T1000 (cell line): Measurements from ENCODE around the gene FOCAD.

Experiments used
- DNase-seq: peaks from one replicate; lab custom pipeline; 2025; ENCODE audit warnings: mixed read lengths; lab: John Stamatoyannopoulos, UW

FOCAD gene

GRCh38 chr9:20734275-20734674, 50.2 kb downstream of the FOCAD start:
- no peak for DNase-seq

DNA sequence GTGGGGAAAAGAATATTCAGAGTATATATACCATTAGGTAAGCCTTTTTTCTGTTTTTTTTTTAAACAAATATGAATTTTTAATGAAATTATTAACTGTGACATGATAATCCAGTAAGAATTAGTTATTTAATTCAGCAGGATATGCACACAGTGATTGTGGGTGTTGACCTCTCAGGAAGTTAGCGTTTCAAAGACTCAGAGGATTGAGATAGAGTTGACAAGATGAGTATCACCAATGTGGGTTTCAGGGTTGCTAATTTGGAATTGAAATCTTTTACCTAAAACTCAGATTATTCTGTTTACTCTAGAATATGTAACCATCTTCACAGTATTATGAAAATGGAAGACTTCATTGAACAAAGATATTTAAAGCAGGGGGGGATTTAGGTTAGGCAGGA, 56.2 kb downstream of the FOCAD start:
- no peak for DNase-seq

DNA sequence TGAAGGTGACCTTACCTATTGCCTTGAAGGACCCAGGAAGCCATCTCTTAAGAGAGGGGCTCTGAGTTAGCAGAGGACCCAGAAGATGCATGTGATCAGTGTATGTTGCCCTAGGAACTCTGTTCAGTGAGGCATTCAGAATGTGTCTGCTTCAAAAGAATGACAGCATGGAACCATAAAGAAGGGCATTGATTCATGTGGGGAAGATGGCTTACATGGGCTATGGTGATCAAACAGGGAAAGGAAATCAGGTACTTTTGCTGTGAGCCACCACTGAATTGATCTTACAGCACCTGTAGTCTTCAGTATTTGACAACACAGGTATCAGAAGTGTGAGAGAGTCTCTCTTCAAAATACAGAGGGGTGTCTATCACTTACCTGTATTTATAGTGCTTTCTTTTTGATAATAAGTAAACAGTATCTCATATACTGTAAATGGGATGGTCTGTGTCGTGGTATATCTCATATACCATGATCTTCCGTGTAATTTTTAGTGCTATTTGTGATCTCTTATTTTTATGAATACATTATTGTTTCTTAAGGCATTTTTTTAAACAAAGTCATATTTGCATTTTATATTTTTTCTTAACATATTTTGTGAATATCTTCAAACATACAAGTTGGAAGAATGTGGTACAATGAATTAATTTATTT, 57.0 kb downstream of the FOCAD start:
- no peak for DNase-seq

DNA sequence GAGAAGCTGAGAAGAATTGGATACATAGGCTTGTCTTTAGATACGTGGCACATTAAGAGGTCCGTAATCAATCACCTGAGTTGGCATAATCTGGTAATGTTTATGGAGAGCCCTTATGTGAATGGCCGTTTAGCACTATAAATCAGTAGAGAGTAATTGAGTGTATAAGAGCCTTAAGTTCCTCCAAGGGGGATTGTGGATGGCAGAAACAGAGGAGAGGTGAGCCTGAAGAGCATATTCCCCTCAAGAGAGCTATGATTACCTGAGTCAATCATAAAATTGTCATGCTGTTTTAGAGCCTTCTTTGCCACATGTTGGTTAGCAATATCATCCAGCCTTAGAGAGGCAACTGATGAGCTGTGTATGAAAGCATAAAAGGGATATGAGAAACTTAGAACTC, 58.8 kb downstream of the FOCAD start:
- DNase-seq, result no peak

DNA sequence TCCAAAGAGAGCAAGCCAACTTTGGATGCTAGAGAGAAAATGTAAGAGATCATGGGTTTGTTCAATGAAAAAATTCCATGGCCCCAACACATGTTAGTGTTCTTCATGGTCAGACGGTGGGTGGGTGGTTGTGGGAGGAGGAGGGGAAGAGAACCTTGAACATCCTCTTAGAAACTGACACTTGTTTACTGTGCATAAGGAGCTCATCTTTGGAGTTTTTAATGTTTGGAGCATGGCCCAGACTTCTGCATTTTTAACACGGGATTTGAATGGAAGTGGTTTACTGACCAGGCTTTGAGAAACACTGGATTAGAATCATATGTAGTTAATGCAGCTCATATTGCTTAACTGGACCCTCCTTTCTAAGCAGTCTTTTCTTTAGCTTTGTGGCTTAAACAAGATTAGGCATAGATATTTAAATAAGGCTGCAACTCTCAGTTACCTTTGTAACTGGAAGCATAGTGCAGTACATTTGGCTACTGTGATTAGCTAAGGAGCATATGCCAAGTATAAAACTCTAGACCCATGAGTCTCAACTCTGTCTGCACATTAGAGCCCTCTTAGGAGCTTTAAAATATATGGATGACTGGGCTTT, 60.1 kb downstream of the FOCAD start:
- no peak for DNase-seq

GRCh38 chr9:20746967-20747366, 62.9 kb downstream of the FOCAD start:
- no peak for DNase-seq

GRCh38 chr9:20749496-20750198, 65.6 kb downstream of the FOCAD start:
- DNase-seq, result no peak

- DNase-seq, result no peak
Observed at GRCh38 chr9:20753761-20754160, 69.7 kb downstream of the FOCAD start.

DNA sequence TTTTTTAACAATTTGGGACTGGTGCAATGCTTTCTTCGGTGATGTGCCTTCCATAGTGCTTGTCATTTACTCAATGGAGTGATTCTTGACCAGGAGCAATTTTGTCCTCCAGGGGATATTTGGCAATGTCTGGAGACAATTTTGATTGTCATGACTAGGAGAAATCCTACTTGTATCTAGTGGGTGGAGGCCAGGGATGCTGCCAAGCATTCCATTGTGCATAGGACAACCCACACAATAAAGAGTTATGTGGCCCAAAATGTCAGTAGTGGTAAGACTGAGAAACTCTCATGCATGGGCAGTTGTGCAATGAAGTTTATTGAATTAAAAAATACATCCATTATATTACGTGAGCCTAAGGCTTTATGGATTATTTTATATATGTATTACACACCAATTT, 70.5 kb downstream of the FOCAD start:
- no peak for DNase-seq

GRCh38 chr9:20760246-20760891, 76.3 kb downstream of the FOCAD start:
- DNase-seq, result no peak

- no peak for DNase-seq
Observed at GRCh38 chr9:20770947-20771346, 86.9 kb downstream of the FOCAD start.

GRCh38 chr9:20771729-20772128, 87.7 kb downstream of the FOCAD start:
- no peak for DNase-seq

DNA sequence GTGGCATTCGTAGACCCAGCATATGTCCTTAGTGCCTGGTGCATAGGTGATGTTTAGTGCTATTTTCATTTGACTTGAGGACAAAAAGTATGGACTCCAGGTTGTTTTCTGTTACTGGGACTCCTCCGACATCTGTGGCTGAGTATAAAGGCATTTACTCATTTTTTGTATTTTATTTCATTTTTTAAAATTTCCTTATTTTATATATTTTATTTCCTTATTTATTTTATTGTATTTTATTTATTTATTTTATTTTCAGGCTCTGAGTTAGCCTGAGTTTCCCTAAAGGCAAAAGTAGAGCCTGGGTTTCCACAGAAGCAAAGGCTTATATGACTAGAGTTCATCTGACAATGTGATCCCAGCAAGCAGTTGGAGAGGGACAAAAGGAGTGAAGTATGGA, 91.6 kb downstream of the FOCAD start:
- no peak for DNase-seq

DNA sequence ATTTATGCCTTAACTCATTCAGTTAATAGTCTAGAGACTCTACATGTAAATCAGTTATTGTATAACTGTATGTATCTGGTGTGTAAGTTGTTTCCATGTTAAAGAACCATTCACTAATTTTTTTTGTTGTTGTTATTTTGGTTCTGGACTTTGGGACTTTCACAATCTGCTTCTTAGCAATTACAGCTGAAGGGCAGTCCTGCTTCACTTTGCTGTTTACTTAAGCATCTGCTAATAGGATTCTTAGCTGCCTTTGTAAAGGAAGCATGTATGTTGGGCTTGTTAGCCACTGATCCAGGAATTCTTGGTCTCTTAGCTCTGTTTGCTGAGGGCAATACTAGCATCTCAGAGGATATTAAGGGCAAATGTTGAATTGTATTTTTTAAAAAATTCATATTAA, 97.0 kb downstream of the FOCAD start:
- DNase-seq, result no peak

GRCh38 chr9:20782289-20782688, 98.2 kb downstream of the FOCAD start:
- no peak for DNase-seq

DNA sequence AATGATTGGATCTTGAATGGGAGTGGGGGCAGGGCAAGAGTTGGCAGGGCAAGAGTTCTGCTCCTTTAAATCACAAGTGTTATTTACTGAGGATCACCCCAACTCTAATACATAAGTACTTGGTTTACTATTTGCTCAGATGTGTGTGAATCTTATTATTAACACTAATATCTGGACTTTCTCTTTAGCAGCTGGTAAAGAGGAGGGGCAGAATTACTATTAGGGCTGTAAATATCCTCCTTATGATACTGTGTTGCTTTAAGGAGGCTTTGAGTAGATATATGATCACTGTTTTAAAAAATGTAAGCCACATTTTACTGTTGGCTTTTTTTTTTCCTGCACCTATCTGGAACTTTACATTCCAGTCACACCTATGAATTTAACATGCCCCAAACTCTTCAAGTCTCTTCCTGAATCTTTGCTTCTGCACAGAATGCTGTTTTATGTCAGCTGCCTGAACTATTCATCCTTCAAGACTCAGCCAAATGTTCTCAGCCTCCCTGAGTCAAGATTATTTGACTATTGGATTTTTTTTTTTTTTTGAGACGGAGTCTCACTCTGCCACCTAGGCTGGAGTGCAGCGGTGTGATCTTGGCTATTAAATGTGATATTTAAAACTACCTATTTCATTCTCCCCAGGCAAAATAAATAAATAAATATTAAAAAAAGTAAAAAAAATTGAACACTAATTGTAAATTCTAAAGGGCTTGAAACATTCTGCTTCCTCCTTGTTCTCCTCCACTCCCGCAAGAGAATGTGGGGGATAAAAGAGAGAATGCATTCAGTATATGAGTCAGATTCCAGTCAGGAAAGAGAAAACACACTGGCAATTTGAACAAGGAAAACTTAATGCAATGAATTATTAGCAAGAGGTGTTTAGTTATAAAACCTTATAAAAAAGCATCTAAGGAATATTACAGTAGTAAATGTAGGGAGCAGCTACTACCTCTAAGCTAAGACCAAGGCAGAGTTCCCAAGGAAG, 99.3 kb downstream of the FOCAD start:
- DNase-seq, result no peak

DNA sequence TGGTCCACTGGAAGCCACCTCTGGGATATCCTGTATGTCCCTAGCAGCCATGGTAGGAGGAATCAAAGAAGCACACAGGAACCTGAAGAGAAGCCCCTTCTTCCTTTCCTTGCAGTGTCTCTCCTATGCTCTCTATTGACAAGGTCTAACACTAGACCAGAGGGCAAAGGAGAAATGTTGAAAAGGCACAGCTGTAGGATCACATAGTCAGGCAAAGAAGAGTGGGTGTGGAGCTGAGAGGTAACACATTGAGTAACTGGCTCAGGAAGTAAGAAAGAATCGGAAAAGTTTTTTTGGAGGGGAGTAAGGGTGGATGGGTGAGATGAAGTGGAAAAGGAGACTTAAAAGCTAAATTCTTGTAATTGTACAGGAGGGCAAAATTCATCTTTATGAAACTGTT, 100.1 kb downstream of the FOCAD start:
- no peak for DNase-seq

DNA sequence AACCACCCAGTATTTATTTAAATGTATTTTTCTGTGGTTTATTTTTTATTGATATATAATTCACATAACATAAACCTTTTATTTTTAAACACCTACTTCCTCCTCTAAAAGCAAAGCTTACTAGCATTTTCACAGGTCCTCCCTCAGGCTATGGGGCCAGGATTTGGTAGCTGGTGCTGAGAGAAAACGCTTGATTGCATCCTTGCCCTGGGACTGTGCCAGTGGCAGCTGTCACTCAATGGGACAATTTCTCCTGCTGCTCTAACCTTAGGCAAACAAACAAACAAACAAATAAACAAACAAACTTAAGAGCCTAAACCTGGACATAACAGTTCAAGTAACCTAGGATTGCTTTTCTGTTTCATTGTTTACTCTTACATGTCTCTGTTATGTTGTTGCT, 102.7 kb downstream of the FOCAD start:
- no peak for DNase-seq

- no peak for DNase-seq
Observed at GRCh38 chr9:20788526-20789451, 104.7 kb downstream of the FOCAD start.

DNA sequence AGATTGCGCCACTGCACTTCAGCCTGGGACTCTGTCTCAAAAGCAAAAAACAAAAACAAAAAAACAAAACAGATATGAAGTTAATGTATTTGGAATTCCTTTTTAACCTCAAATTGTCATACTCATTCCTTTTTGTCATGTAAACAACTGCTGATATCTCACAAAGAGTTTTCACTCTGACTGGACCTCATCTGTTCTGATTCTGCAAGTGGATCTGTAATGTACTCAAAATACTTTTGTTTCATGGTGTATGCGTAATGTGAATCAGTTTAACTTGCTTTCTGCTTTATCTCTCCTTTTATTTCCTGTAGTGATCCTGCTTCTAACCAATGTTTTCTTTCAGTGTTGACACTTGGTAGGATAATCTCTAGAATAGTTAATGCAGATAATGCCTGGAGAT, 106.7 kb downstream of the FOCAD start:
- no peak for DNase-seq

DNA sequence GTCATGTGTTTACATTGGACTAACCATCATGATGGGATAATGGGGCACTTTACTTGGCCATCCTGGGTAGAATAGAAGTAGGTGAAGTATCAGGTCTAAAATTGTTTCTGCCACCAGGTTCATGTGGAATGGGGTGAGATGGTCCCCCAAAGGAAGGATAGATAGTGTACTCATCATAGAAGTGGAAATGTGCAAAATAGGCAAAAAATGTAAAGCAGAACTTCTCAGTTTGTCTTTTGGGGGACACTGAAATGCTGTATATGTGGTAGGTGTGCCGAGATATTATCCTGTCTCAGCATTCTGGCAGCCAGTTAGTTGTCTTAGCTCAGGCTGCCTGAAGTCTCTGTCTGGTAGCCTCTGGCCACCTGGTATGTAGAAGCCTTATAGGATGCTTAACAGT, 107.6 kb downstream of the FOCAD start:
- no peak for DNase-seq
